Ishikawa (cell line): ENCODE results near the gene KIAA0040.

ENCODE experiments used
- CEBPB ChIP-seq: IDR thresholded peaks from 2 replicates; pipeline ENCODE4 v1.6.1; 2012
- CREB1 ChIP-seq: IDR thresholded peaks from 2 replicates; pipeline ENCODE4 v1.6.1; 2012; ENCODE audit warnings: low read depth
- EGR1 ChIP-seq: IDR thresholded peaks from 2 replicates; pipeline ENCODE4 v1.6.1; 2012
- EP300 ChIP-seq: IDR thresholded peaks from 2 replicates; pipeline ENCODE4 v1.6.1; 2012; ENCODE audit warnings: borderline replicate concordance
- FOXM1 ChIP-seq: IDR thresholded peaks from 2 replicates; pipeline ENCODE4 v1.6.1; 2012; ENCODE audit warnings: low read depth, borderline replicate concordance
- NFIC ChIP-seq: IDR thresholded peaks from 2 replicates; pipeline ENCODE4 v1.6.1; 2012
- RAD21 ChIP-seq: IDR thresholded peaks from 2 replicates; pipeline ENCODE4 v1.6.1; 2012; ENCODE audit warnings: low read depth
- REST ChIP-seq: IDR thresholded peaks from 2 replicates; pipeline ENCODE4 v1.6.1; 2012; ENCODE audit warnings: low read depth, mild to moderate bottlenecking
- TAF1 ChIP-seq: IDR thresholded peaks from 2 replicates; pipeline ENCODE4 v1.6.1; 2012; ENCODE audit warnings: low read depth, mild to moderate bottlenecking
- TCF12 ChIP-seq: IDR thresholded peaks from 2 replicates; pipeline ENCODE4 v1.6.1; 2012; ENCODE audit warnings: low read depth
- TEAD4 ChIP-seq: IDR thresholded peaks from 2 replicates; pipeline ENCODE4 v1.6.1; 2012
- YY1 ChIP-seq: IDR thresholded peaks from 2 replicates; pipeline ENCODE4 v1.6.1; 2012; ENCODE audit warnings: low read depth
- ZBTB7A ChIP-seq: IDR thresholded peaks from 2 replicates; pipeline ENCODE4 v1.6.1; 2012; ENCODE audit warnings: low read depth
- TF ChIP-seq, protein P1 (sequence below): IDR thresholded peaks from 2 replicates; pipeline ENCODE4 v1.6.1; 2012
- TF ChIP-seq, protein P2 (sequence below): IDR thresholded peaks from 2 replicates; pipeline ENCODE4 v1.6.1; 2012

KIAA0040 gene

GRCh38 chr1:175200678-175201521 is 8.3 kb upstream of the KIAA0040 start:
- TF ChIP-seq CREB1 (no peak), EP300 (no peak), ZBTB7A (no peak), TCF12 (no peak), REST (no peak), TEAD4 (no peak), YY1 (no peak), TAF1 (no peak), CEBPB (no peak), RAD21 (no peak), FOXM1 (no peak), EGR1 (no peak), NFIC (no peak)
- TF ChIP-seq, protein P1, sequence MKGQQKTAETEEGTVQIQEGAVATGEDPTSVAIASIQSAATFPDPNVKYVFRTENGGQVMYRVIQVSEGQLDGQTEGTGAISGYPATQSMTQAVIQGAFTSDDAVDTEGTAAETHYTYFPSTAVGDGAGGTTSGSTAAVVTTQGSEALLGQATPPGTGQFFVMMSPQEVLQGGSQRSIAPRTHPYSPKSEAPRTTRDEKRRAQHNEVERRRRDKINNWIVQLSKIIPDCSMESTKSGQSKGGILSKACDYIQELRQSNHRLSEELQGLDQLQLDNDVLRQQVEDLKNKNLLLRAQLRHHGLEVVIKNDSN: no peak
- TF ChIP-seq, protein P2, sequence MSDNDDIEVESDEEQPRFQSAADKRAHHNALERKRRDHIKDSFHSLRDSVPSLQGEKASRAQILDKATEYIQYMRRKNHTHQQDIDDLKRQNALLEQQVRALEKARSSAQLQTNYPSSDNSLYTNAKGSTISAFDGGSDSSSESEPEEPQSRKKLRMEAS: no peak

DNA sequence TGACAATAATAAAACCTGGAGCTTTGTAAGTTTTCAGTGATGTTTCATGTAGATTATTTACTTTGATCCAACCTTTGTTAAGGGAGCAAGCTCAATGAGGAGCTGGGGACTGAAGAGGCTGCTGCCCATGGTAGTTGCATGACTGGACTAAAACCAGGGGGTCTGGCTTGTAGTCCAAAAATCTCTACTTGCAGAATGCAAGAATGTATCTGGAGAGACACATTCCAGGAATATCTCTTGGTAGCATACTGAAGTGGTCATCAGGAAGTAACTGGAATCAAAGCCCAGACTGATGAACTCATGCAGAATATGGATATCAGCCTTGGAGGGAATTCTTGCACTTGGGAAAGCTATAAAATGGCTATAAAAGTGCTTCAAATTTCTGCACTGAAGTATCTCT is 5.8 kb upstream of the KIAA0040 start:
- TF ChIP-seq CREB1: no peak
- TF ChIP-seq EP300: no peak
- TF ChIP-seq TEAD4: no peak
- TF ChIP-seq RAD21: no peak
- no peak for TF ChIP-seq TAF1
- no peak for TF ChIP-seq NFIC

- TF ChIP-seq YY1 (no peak), TEAD4 (no peak), REST (no peak), FOXM1 (no peak), EP300 (no peak), CREB1 (no peak)
Observed at GRCh38 chr1:175197531-175197930, 5.0 kb upstream of the KIAA0040 start.

GRCh38 chr1:175195798-175196197 is 3.2 kb upstream of the KIAA0040 start:
- TF ChIP-seq CEBPB (no peak), CREB1 (no peak), TAF1 (no peak), FOXM1 (no peak), NFIC (no peak), REST (no peak), TCF12 (no peak), TEAD4 (no peak), RAD21 (no peak), EGR1 (no peak), ZBTB7A (no peak), EP300 (no peak), YY1 (no peak)
- TF ChIP-seq, protein P1: no peak
- TF ChIP-seq, protein P2: no peak
